Right lobe of liver (tissue), 4 donors: Measurements from ENCODE around the gene ADORA1.

Source experiments
- CTCF ChIP-seq, 4 donors: fragments of 200-600 bp in 3 of 4; fragments of 450-650 bp in 1 of 4; IDR thresholded peaks; one replicate each; pipeline versions ENCODE4 v1.5.1 to v1.8.0; 2016 to 2022; ENCODE audit warnings: antibody characterized with exemption in 4 of 4, mild to moderate bottlenecking in 2 of 4
- POLR2A ChIP-seq: fragments of 450-650 bp; IDR thresholded peaks from one replicate; pipeline ENCODE4 v1.6.1; 2017; ENCODE audit warnings: antibody characterized with exemption, mild to moderate bottlenecking
- donor health status: DM: no; HTN: no; CAD: no.
- donor health status: DM: no; HTN: no; CAD: no.
- donor health status: DM: no; HTN: yes; CAD: no.

GRCh38 chr1:203148127-203148526 lies 20.6 kb downstream of the ADORA1 start:
- peak; percentile 11 to 33 (median 20) for TF ChIP-seq CTCF (IDR thresholded peaks at IDR 0.05)
- TF ChIP-seq POLR2A: no peak
